ENCODE results near the gene RBFOX2. TPM values are rescaled to one million over a fixed set of nuclear protein-coding genes. Genes with fewer than 3 reads are reported as not detected.

Gene RBFOX2
- total RNA-seq, 2 donors from 2014 or later = 104 to 120 TPM

DNA sequence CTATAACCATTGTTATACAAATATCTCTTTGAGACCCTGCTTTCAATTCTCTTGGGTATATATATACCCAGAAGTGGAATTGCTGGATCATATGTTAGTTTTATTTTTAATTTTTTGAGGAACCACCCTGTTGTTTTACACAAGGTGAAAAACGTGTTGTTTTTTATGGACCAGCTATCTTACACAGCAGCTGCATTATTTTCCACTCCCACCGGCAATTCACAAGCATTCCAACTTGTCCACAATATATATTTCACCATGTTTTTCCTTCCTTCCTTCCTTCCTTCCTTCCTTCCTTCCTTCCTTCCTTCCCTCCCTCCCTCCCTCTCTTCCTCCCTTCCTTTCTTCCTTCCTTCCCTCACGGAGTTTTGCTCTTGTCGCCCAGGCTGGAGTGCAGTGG, 317.3 kb downstream of the RBFOX2 start:
- H3K36me3 Mint-ChIP-seq (ENCODE audit: low read depth) = no peaks in the 10 kb centered on the region
- no peaks in the 10 kb centered on the region for H3K27me3 Mint-ChIP-seq (ENCODE audit: insufficient read depth)
- Histone ChIP-seq H3K36me3 (ENCODE audit: control insufficient read depth, insufficient read depth, low read length) (no peaks in the 10 kb centered on the region), H3K9ac (ENCODE audit: extremely low read depth, low read length, poor library complexity, severe bottlenecking) (no peak overlapping the region), H3K4me1 (ENCODE audit: control insufficient read depth, insufficient read depth, low read length) (no peaks in the 10 kb centered on the region), H3K27ac (ENCODE audit: low read depth, low read length) (no peak overlapping the region), H3K4me3 (ENCODE audit: low read length) (no peak overlapping the region), H3K9me3 (ENCODE audit: control insufficient read depth, low read length) (no peaks in the 10 kb centered on the region), H3K27me3 (ENCODE audit: control insufficient read depth, insufficient read depth, low read length, poor library complexity, severe bottlenecking) (no peaks in the 10 kb centered on the region)
- no peaks in the 10 kb centered on the region for H3K4me1 Mint-ChIP-seq
- no peak for DNase-seq
- no peak for TF ChIP-seq CTCF (conservative IDR thresholded peaks at IDR 0.05)
- WGBS, 2 experiments (ENCODE audit: insufficient coverage in 1 of 2, insufficient read length in 1 of 2) = 91 to 94% methylated on average over 3 to 4 of the region's 4 CpGs
- peaks cover 9% of the 10 kb centered on the region for H3K9me3 Mint-ChIP-seq
- H3K4me3 Mint-ChIP-seq = no peak overlapping the region
- H3K27ac Mint-ChIP-seq = no peak overlapping the region

GRCh38 chr22:35708917-35709316, 319.7 kb downstream of the RBFOX2 start:
- no peak overlapping the region for H3K27ac Mint-ChIP-seq
- no peaks in the 10 kb centered on the region for H3K4me1 Mint-ChIP-seq
- no peaks in the 10 kb centered on the region for H3K27me3 ChIP-seq (ENCODE audit: control insufficient read depth, insufficient read depth, low read length, poor library complexity, severe bottlenecking)
- WGBS, 2 experiments (ENCODE audit: insufficient coverage in 1 of 2, insufficient read length in 1 of 2) = 83 to 97% methylated on average over 6 to 7 of the region's 7 CpGs
- no peak for DNase-seq
- no peaks in the 10 kb centered on the region for H3K36me3 ChIP-seq (ENCODE audit: control insufficient read depth, insufficient read depth, low read length)
- no peak for TF ChIP-seq CTCF (conservative IDR thresholded peaks at IDR 0.05)
- no peaks in the 10 kb centered on the region for H3K36me3 Mint-ChIP-seq (ENCODE audit: low read depth)
- no peak overlapping the region for H3K4me3 ChIP-seq (ENCODE audit: low read length)
- no peaks in the 10 kb centered on the region for H3K27me3 Mint-ChIP-seq (ENCODE audit: insufficient read depth)
- H3K9me3 ChIP-seq (ENCODE audit: control insufficient read depth, low read length) = no peaks in the 10 kb centered on the region
- peaks cover 9% of the 10 kb centered on the region for H3K9me3 Mint-ChIP-seq
- H3K4me1 ChIP-seq (ENCODE audit: control insufficient read depth, insufficient read depth, low read length) = no peaks in the 10 kb centered on the region
- H3K4me3 Mint-ChIP-seq = no peak overlapping the region
- no peak overlapping the region for H3K9ac ChIP-seq (ENCODE audit: extremely low read depth, low read length, poor library complexity, severe bottlenecking)
- H3K27ac ChIP-seq (ENCODE audit: low read depth, low read length) = no peak overlapping the region

- no peak for DNase-seq
- Mint-ChIP-seq H3K27me3 (ENCODE audit: insufficient read depth) (no peaks in the 10 kb centered on the region), H3K9me3 (peaks cover 8% of the 10 kb centered on the region), H3K4me3 (no peak overlapping the region), H3K27ac (no peak overlapping the region), H3K36me3 (ENCODE audit: low read depth) (no peaks in the 10 kb centered on the region), H3K4me1 (no peaks in the 10 kb centered on the region)
- H3K4me1 ChIP-seq (ENCODE audit: control insufficient read depth, insufficient read depth, low read length) = no peaks in the 10 kb centered on the region
- H3K9ac ChIP-seq (ENCODE audit: extremely low read depth, low read length, poor library complexity, severe bottlenecking) = no peak overlapping the region
- no peaks in the 10 kb centered on the region for H3K36me3 ChIP-seq (ENCODE audit: control insufficient read depth, insufficient read depth, low read length)
- H3K9me3 ChIP-seq (ENCODE audit: control insufficient read depth, low read length) = no peaks in the 10 kb centered on the region
- no peak overlapping the region for H3K27ac ChIP-seq (ENCODE audit: low read depth, low read length)
- TF ChIP-seq CTCF (conservative IDR thresholded peaks at IDR 0.05) = no peak
- H3K27me3 ChIP-seq (ENCODE audit: control insufficient read depth, insufficient read depth, low read length, poor library complexity, severe bottlenecking) = no peaks in the 10 kb centered on the region
- no peak overlapping the region for H3K4me3 ChIP-seq (ENCODE audit: low read length)
- 86 to 95% methylated on average over 3 to 7 of the region's 7 CpGs for WGBS, 2 experiments (ENCODE audit: insufficient coverage in 1 of 2, insufficient read length in 1 of 2)
Measured at GRCh38 chr22:35708453-35708852, 320.2 kb downstream of the RBFOX2 start.
